Thyroid gland (tissue), 4 donors: ENCODE measurements around the gene DICER1. TPM values are rescaled to one million over a fixed set of nuclear protein-coding genes. Genes with fewer than 3 reads are reported as not detected.

Source experiments
- DNase-seq, 2 donors: peaks; one replicate each; pipeline ENCODE4 v3.0.0-alpha.2; 2019
- H3K27ac ChIP-seq, 3 donors: fragments of 200-600 bp; sonication (generic); 1 replicate in 2 of 3; 2 replicates in 1 of 3; pipeline ENCODE4 v1.5.1; 2016 to 2019; ENCODE audit warnings: mild to moderate bottlenecking in 1 of 3, moderate library complexity in 1 of 3
- H3K27me3 ChIP-seq: fragments of 200-600 bp; sonication (generic); one replicate; pipeline ENCODE4 v1.5.1; 2019
- H3K36me3 ChIP-seq, 2 donors: fragments of 200-600 bp; sonication (generic); one replicate each; pipeline ENCODE4 v1.5.1; 2016 to 2019
- H3K4me1 ChIP-seq, 2 donors: fragments of 200-600 bp; sonication (generic); one replicate each; pipeline ENCODE4 v1.5.1; 2017 to 2019
- H3K4me3 ChIP-seq, 3 donors: fragments of 200-600 bp; sonication (generic); replicated peaks in 1 of 3; 1 replicate in 2 of 3; 2 replicates in 1 of 3; pipeline ENCODE4 v1.5.1; 2016; ENCODE audit warnings: mild to moderate bottlenecking in 1 of 3
- H3K9me3 ChIP-seq: fragments of 200-600 bp; sonication (generic); one replicate; pipeline ENCODE4 v1.5.1; 2017
- POLR2A ChIP-seq, 2 donors: fragments of 450-650 bp; IDR thresholded peaks; one replicate each; pipeline ENCODE4 v1.6.1; 2017; ENCODE audit warnings: antibody characterized with exemption in 2 of 2, mild to moderate bottlenecking in 2 of 2, moderate library complexity in 1 of 2
- WGBS, 2 donors: methylation state at CpG; one replicate each; pipeline ENCODE4 v1.1.5; 2017; 5-methylcytosine and 5-hydroxymethylcytosine counted together
- intact Hi-C: fragments of 100-400 bp; cut with DNase I; formaldehyde crosslinking; loops from one replicate; pipeline ENCODE4 v1.15.1; 2023
- total RNA-seq, 4 donors: library from RNA; depleted of rRNA; stranded (reverse); fragments of >200 nt; gene quantifications; one replicate each; pipeline ENCODE4 v1.2.3, GENCODE V29; 2016
- TF ChIP-seq, protein P1 (sequence below), 6 experiments: fragments of 200-600 bp in 3 of 6; fragments of 450-650 bp in 3 of 6; sonication (generic) in 3 of 6; IDR thresholded peaks; one replicate each; pipeline ENCODE4 v1.5.1; 2016 to 2019; ENCODE audit warnings: antibody characterized with exemption in 6 of 6, mild to moderate bottlenecking in 2 of 6, inconsistent platforms in 1 of 6, moderate library complexity in 1 of 6

Gene DICER1
- total RNA-seq, 4 donors from 2014 or later, result 66.5 to 96.8 (median 78.8) TPM

DNA sequence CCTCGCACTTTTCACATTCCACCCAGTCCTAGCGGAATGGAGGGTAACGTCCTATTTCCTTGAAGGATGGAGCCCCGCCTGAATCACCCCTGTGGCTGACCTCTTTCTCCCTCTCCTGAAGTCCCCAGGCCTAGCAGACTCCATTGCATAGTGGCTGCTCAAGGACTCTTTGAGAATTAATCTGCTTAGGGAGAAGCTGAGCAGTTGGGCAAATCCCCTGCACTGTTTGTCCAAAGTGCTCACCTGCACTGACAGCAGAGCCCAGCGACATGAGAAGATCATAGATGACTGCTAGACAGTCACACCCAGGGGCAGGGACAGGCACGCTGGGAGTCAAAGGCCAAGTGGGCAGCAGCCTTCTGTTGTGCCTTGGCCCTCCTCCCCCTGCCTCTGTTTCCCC is 37.7 kb upstream of the DICER1 start:
- H3K36me3 ChIP-seq, result no peaks in the 10 kb centered on the region
- H3K9me3 ChIP-seq, result no peaks in the 10 kb centered on the region
- TF ChIP-seq POLR2A (IDR thresholded peaks at IDR 0.05), result no peak
- TF ChIP-seq, protein P1, sequence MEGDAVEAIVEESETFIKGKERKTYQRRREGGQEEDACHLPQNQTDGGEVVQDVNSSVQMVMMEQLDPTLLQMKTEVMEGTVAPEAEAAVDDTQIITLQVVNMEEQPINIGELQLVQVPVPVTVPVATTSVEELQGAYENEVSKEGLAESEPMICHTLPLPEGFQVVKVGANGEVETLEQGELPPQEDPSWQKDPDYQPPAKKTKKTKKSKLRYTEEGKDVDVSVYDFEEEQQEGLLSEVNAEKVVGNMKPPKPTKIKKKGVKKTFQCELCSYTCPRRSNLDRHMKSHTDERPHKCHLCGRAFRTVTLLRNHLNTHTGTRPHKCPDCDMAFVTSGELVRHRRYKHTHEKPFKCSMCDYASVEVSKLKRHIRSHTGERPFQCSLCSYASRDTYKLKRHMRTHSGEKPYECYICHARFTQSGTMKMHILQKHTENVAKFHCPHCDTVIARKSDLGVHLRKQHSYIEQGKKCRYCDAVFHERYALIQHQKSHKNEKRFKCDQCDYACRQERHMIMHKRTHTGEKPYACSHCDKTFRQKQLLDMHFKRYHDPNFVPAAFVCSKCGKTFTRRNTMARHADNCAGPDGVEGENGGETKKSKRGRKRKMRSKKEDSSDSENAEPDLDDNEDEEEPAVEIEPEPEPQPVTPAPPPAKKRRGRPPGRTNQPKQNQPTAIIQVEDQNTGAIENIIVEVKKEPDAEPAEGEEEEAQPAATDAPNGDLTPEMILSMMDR (IDR thresholded peaks at IDR 0.05), result no peak
- peaks cover 27 to 40% of the 10 kb centered on the region in 2 donors for H3K4me1 ChIP-seq
- no peak overlapping the region for H3K4me3 ChIP-seq
- intact Hi-C loops, result no loop called here
- DNase-seq, result no peak
- WGBS, 2 donors, result 90 to 92% methylated on average over 5 to 6 of the region's 6 CpGs
- no peaks in the 10 kb centered on the region for H3K27me3 ChIP-seq
- no peak overlapping the region for H3K27ac ChIP-seq

GRCh38 chr14:95193081-95193480 is 35.8 kb upstream of the DICER1 start:
- 80% methylated on average over 6 of the region's 6 CpGs for WGBS, 2 donors
- peaks cover 36 to 39% of the 10 kb centered on the region in 2 donors for H3K4me1 ChIP-seq
- no peaks in the 10 kb centered on the region for H3K9me3 ChIP-seq
- DNase-seq, result no peak
- intact Hi-C loops, result no loop called here
- H3K36me3 ChIP-seq, result no peaks in the 10 kb centered on the region
- H3K27me3 ChIP-seq, result no peaks in the 10 kb centered on the region
- H3K27ac ChIP-seq, result no peak overlapping the region
- H3K4me3 ChIP-seq, result no peak overlapping the region
- TF ChIP-seq POLR2A (IDR thresholded peaks at IDR 0.05), result no peak
- TF ChIP-seq, protein P1 (IDR thresholded peaks at IDR 0.05), result no peak

- Histone ChIP-seq H3K27ac (no peak overlapping the region), H3K4me1 (peaks cover 29 to 34% of the 10 kb centered on the region in 2 donors), H3K4me3 (no peak overlapping the region), H3K36me3 (no peaks in the 10 kb centered on the region), H3K27me3 (no peaks in the 10 kb centered on the region), H3K9me3 (no peaks in the 10 kb centered on the region)
- WGBS, 2 donors, result 94 to 99% methylated on average over 6 of the region's 6 CpGs
- TF ChIP-seq, protein P1 (IDR thresholded peaks at IDR 0.05), result no peak
- no peak for TF ChIP-seq POLR2A (IDR thresholded peaks at IDR 0.05)
- DNase-seq, result no peak
- intact Hi-C loops, result no loop called here
Observed at GRCh38 chr14:95192311-95192710, 35.0 kb upstream of the DICER1 start.

DNA sequence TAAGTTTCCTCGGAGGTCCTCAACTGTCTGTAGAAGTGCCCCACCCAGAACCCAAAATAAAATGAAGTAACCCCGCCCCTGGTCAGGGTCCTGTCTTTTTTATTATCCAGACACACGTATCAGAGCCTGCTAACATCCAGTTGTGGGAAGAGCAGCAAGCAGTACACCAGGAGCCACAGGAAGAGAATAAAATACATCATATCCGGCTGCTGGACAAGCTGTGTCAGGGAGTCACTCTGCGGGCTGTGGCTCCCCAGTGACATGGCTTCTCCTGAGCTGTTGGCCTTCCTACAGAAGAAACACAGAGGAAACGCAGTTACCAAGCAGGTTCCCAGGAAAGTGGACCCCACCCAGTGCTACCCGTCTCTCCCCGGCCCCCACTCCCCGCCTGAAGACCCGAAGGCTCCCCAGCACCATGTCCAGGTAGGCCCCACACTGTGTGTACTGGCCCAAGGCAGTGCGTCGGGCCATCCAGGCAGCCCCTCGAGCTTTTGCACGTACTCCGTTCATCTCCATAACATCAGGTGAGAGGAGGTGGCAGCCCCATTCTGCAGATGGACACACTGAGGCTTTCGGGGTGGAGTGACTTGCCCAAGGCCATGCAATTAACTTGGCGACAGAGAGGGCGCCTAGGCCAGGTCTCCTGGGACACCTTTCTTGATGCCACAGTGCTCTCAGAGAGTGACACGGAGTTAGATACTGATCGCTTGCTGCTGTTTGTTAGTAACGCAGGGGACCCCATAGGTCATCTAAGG is 34.3 kb upstream of the DICER1 start:
- Histone ChIP-seq H3K27me3 (no peaks in the 10 kb centered on the region), H3K4me3 (no peak overlapping the region), H3K36me3 (no peaks in the 10 kb centered on the region), H3K4me1 (peaks cover 23 to 28% of the 10 kb centered on the region in 2 donors), H3K9me3 (no peaks in the 10 kb centered on the region), H3K27ac (no peak overlapping the region)
- intact Hi-C loops, result no loop called here
- 88 to 89% methylated on average over 21 of the region's 21 CpGs for WGBS, 2 donors
- TF ChIP-seq, protein P1 (IDR thresholded peaks at IDR 0.05), result no peak
- no peak for TF ChIP-seq POLR2A (IDR thresholded peaks at IDR 0.05)
- DNase-seq, result no peak

DNA sequence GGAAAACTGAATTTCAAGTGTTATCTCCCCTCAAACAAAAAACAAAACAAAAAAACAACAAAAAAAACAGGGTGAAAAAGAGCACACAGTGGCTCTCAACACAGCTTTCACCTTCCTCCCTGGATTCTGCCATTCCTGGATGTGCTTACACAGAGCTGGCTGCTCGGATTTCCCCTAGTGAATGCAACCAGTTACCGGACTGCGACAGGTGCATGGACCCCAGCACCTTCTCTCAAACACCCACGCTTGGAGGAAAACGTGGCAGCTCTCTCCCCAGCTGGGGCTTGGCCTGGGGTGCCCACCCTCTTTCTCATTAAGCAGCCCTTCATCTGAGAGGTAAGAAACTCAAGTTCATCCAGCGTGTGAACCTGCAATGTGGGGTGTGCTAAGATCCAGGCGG is 33.5 kb upstream of the DICER1 start:
- Histone ChIP-seq H3K36me3 (no peaks in the 10 kb centered on the region), H3K27ac (peak overlapping the region; percentile 9 to 44 (median 33)), H3K27me3 (no peaks in the 10 kb centered on the region), H3K4me1 (peaks cover 23 to 28% of the 10 kb centered on the region in 2 donors), H3K4me3 (no peak overlapping the region), H3K9me3 (no peaks in the 10 kb centered on the region)
- WGBS, 2 donors, result 86 to 88% methylated on average over 7 of the region's 7 CpGs
- DNase-seq, result no peak
- intact Hi-C loops, result no loop called here
- no peak for TF ChIP-seq POLR2A (IDR thresholded peaks at IDR 0.05)
- TF ChIP-seq, protein P1 (IDR thresholded peaks at IDR 0.05), result no peak
